GF-D8 (cell line): Measurements from ENCODE around the gene ACTR3C.
A peak's percentile ranks its signal among the peaks of the same experiment; 100 is the strongest.
"Not testable (repeated sequence)": the region's sequence is repeated elsewhere in the genome, so short reads cannot be mapped to it uniquely, and the experiment has no call there.

ENCODE experiments used
- DNase-seq: peaks from one replicate; lab custom pipeline; 2025; lab: John Stamatoyannopoulos, UW

Gene ACTR3C

DNA sequence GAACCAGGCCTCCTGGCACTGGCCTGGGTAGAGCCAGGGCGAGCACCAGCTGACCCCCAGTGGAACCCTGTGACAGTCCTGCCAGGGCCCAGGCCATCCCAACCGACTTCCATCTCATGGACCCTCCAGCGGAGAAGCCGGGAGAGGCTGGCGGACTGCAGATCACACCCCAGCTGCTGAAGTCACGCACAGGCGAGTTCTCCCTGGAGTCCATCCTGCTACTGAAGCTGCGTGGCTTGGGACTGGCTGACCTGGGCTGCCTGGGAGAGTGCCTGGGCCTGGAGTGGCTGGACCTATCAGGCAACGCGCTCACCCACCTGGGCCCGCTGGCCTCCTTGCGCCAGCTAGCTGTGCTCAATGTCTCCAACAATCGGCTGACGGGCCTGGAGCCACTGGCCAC, 13.4 kb upstream of the ACTR3C start:
- no peak for DNase-seq

DNA sequence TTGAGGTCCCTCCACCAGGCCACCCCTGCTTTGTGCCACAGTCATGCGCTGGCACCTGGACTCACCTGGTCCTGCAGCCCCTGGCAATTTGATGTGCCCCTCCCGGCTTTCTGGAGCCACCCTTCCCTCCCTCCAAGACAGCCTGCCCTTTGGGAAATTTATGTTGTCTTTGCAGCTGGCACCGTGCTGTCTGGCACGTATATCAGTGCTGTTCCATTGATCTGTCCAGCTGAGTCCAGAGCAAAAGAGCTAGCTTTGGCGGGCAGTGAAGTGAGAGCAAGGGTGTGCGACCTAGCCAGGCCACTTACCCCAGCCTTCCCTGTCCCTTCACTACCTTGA, 12.4 kb upstream of the ACTR3C start:
- no peak for DNase-seq

DNA sequence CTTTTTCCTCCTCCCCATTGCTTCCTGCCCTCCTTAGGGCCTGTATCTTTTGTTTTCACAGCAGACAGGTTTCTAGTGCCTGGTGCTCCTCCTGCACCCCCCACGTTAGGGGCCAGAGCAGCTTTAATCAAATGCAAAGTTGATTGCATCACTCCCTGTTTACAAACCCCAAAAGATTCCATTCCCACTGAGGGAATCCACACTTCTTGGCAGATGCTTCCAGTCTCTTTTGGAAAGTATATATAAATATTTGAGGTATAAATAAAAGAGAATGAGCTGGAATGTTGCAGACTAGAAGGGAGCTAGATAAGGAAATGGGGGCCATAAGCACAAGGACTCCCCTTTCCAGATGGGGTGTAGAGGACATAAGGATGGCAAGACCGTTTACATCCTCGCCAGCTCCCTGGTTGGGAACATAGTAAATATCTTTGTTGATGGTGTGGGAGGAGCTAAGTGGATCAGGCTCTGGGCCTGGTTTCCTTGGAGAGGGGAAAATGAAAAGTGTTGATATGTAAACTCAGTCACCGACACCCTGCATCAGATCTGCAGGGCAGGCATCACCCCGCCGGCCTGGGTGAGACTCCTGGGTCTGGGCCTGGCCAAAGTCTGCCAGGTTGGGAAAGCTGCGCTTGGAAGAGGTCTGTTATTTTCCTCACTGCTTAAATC, 11.9 kb upstream of the ACTR3C start:
- no peak for DNase-seq

DNA sequence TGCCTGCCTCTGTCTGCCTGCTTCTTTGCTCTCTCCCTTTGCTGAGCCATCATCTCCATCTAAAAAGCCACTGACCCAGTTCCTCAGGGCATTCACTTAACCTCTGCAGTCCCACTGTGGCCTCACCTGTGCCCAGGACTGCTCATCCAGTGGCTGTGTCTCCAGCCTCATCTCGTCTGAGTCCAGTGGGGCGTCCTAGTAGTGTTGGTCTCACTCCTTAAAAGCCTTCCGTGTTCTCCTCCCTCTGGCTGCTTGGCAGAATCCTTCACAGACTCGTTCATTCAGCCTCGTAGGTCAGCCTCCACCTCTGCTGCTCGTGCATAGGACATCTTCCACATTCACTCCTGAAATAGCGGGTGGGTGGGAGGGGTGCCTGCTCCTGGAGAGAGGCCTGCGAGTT, 10.8 kb upstream of the ACTR3C start:
- DNase-seq = no peak

DNA sequence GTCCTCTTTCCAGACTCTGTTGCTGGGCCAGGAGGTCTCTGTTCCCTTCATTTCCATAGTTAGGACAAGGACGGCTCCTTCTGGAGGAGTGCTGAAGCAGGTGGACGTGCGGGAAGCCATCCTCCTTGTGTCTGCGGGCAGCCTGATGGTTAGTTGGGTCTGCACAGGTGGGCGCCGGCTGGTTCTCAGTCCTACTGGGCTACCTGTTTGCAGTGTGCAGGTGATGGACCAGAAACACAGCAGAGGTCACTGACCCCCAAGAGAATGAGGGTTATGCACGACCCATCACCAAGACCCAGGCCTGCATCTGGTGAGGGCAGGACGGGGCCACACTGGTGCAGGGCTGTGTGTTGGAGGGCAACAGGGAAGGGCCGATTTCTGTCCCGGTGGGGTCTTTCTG, 10.3 kb upstream of the ACTR3C start:
- DNase-seq = no peak

DNA sequence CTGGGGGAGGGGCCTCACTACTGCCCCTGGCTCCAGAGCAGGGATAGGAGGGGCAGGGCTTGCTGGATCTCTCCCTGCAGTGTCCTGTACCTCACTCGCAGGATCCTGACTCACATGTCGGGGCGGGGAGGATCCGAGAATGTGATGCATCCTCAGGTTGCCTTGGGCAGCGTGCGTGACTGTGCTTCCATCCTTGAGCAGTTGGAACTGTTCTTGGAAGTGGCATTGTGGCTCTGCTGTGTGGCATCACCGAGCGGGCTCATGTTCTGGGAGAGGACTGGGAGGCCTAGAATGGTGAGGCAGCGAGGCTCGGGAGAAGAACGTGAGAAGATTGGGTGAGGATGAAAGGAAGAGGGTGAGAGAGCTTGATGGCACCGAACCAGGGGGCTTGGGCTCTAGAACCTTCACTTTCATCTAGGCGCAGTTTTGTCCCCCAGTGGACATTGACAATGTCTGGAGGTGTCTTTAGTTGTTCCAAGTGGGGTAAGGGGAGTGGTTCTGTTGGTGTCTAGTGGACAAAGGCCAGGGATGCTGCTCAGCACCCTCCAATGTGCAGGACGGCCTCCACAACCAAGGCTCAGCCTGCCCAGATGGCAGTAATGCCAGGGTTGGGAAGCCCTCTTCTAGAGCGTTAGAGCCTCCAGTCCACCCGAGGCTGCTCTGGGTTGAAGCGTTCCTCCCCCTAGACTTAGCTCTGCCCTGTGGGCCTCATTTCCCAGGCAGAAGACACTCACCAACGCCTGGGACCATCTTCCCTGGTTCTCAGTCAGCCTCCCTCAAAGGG, 9.7 kb upstream of the ACTR3C start:
- no peak for DNase-seq

DNA sequence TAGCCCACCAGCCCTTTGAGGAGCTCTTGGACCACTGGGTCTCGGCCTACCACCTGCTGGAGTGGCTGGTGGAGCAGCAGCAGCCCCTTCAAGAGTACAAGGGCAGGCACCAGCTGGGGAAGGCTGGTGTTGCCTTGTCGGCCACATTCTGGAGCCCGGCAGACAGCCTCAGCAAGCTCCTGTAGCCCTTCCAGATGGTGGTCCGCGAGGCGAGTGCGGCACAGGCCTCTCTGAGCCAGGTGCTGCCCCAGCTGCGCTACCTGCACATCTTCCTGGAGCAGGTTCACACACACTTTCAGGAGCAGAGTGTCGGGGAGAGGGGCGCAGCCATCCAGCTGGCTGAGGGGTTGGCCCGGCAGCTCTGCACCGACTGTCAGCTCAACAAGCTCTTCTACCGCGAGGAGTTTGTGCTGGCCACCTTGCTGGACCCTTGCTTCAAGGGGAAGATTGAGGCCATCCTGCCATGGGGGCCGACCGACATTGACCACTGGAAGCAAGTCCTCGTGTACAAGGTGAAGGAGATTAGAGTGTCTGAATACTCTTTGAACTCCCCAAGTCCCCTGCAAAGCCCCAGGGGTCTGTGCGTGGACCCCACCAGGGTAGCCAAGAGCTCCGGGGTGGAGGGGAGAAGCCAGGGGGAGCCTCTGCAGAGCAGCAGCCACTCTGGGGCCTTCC, 7.0 kb upstream of the ACTR3C start:
- no peak for DNase-seq

DNA sequence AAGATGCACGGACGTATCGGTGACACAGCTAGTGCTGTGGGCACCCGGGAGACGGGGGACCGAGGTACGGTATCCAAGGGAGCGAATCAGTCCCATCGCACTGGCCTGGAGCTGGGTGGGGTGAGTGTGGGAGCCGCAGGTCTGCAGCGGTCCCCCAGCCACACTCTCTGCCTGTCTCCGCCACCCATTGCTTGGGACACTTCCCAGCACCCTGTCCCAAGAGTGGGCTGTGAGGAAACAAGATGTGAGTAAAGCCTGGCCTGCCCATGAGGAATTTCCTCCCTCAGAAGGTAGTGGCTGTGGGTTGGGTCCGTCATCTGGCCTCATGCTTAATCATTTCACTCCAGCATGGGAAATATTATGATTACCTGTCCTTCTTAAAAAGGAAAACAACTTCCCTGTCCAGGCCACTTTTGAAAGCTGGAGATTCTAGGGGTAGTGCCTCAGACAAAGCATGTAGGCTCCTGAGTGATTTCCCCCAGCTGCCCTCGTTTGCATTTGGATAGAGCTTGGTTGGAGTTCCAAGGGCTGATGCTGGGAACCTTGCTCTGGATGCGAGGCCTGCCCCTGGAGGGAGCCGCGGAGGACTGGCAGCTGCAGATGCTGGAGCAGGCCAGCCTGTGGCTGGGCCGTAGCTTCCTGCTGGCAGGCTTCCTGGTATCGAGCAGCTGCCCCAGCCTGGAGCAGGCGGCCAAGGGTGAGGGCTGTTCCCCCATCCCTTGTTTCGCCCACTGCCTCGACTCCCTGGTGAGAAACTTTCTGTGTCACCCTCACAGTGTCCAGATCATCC, 6.2 kb upstream of the ACTR3C start:
- DNase-seq = no peak

DNA sequence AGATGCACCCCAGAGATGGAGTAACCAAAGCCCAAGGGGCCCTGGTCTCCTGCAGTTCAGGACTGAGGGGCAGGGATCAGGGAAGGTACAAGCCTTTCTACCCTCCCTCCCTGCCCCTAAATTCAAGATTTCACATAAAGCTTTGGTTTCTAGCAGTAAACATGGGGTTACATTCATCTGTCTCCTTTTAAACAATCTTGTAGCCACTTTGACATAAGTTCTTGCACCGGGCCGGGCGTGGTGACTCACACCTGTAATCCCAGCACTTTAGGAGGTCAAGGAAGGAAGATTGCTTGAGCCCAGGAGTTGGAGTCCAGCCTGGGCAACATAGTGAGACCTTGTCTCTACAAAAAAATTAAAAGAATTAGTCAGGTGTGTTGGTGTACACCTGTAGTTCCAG, 4.0 kb upstream of the ACTR3C start:
- DNase-seq = no peak

DNA sequence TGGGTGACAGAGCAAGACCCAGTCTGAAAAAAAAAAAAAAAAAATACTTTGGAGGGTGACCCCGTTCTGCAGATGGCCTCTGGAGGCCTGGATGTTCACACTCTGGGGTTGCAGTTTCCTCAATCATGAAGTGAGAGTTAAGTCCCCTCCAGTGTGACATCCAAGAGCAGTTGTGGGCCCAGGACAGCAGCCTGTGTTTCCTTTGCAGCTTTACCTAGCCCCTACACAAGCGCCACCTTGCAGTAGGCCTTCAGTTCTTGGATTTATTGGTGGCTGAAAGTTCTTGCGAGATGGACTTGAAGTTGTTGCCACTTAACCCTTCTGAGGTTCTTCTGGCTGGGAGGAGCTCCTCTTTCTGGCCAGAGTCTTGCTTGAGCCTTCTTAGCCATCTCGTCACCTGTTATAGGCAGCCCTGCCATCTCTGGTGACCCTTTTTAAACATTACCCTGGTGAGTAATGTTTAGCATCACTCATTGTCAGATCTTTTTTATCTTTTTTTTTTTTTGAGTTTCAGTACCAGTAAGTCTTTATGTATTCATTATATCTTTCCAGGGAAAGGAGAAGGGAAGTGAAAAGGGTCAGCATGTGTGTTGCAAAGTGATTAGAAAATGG, 3.4 kb upstream of the ACTR3C start:
- no peak for DNase-seq

DNA sequence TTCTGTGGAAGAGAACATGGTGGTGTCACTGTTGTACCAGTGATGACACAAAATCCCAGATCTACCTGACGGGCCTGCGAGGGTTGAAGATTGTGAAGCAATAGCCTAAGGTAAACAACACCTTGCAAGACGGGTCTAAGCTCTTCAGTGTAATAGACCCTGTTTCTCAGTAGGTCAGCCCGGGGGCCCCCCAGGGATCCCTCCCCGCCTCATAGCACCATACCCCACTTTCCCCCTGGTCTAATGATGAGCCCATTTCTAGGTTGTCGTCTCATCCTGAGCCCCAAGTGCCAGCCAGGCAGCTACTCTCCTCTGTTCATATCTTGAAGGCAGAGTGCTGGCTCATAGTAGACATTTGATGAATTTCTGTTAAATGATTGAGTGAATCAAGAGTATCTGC, 2.6 kb upstream of the ACTR3C start:
- no peak for DNase-seq

DNA sequence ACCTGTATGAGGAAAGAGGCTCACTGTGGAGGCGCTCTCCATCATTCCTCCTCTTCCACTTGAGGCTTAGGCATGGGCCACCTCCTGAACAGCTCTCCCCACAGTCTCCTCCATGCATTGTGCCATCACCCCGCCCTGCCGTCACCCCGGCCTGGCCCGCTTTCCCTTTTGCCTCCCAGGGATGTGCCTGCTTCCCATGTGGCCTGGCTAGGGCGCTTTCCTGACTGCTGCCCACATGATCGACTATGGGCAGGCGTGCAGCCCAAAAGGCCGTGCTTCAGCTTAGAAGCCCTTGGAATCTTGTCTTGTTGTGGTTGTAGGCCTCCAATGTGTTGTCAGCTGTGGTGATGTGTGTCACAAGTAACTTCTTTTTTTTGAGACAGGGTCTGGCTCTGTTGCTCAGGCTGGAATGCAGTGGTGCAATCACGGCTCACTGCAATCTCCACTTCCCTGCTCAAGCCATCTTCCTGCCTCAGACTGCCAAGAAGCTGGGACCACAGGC, 1.8 kb upstream of the ACTR3C start:
- peak; percentile 96 for DNase-seq

DNA sequence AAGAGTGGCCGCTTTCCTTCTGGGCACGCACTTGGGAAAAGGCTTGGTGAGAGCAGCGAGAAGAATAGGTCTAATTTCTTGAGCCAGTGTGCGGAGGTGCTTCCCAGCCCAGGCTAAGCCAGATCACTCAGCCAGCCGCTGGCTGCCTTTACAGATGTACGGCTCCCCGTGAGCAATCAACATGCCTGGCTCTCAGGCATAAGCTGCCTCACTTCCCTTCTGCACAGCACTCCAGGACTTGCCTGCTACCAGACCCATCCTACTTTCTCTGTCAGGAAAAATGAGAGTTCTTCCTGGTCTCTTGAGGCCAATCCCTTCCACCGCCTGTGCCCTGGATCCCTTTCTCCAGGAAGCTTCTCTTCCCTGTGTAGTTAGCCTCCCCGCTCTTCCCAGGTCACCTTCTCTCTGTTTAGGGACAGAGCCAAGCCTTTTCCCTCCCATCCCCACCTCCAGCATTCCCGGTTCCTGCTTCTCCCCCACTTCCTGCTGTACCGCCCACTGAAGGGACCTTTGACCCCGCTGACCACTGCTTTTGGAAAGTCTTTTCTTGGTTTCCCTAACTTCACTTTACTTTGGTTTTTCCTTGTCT, 1.1 kb upstream of the ACTR3C start:
- DNase-seq = peak; percentile 20

DNA sequence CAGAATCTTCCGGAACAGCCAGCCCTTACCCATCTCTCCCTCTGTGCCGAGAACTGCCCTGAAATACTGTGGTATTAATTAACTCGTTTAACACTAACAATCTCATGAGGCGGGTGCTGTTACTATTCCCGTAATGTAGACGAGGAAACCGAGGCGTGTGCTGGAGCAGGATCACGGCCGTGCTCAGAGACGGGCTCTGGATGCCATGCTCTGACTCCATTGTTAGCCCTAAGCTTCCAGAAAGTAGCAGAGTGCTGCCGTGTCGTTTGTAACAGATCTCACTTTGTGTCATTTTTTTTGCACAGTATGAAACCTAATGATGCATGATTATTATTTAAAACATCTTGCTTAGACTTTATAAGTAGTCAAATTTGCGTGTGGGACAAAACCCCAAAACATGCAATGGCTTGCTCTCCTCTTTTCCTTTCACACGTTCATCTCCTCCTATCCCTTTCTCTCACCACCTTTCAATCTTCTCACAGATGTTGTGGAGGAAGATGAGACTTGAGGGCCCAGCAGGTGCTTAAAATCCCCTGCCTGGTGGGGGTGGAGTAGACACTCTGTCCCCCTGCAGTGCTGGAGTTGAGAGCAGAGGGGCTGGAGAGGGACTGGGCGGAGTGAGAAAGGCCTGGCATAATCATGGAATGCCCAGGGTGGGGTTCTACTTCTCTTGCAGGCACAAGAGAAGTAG, 482 bp upstream of the ACTR3C start:
- DNase-seq = peak; percentile 38

DNA sequence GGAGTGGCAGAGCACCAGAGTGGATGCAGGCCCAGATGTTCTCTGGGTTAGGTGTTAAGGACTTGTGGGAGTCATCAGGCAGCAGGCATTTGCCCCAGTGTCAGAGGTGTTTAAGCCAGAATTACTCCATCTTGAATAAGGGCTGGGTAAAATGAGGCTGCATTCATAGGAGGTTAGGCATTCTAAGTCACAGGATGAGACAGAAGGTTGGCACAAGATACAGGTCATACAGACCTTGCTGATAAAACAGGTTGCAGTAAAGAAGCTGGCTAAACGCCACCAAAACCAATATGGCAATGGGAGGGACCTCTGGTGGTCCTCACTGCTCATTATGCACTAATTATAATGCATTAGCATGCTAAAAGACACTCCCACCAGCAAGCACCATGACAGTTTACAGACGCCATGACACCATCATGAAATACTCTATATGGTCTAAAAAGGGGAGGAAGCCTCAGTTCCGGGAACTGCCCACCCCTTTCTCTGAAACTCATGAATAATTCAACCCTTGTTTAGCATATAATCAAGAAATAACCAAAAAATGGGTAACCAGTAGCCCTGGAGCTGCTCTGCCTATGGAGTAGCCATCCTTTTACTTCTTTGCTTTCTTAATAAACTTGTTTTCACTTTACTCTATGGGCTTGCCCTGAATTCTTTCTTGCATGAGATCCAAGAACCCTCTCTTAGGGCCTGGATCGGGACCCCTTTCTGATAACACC, 1.1 kb downstream of the ACTR3C start:
- peak; percentile 83 for DNase-seq

DNA sequence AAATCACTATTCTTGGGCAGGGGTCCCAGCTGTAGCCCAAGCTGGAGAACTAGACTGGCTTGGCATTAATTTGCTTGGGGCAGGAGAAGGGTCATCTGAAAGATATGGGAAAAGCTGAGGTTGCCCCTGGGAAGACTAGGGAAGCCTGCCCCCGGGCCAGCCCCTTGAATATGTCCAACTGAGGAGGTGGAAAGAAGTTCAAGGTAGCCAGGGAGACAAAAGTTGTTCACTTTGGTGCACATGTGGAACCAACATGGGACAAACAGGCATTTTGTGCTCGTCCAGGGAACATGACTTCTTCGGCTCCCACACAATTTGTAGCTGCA, 1.6 kb downstream of the ACTR3C start:
- DNase-seq = no peak

DNA sequence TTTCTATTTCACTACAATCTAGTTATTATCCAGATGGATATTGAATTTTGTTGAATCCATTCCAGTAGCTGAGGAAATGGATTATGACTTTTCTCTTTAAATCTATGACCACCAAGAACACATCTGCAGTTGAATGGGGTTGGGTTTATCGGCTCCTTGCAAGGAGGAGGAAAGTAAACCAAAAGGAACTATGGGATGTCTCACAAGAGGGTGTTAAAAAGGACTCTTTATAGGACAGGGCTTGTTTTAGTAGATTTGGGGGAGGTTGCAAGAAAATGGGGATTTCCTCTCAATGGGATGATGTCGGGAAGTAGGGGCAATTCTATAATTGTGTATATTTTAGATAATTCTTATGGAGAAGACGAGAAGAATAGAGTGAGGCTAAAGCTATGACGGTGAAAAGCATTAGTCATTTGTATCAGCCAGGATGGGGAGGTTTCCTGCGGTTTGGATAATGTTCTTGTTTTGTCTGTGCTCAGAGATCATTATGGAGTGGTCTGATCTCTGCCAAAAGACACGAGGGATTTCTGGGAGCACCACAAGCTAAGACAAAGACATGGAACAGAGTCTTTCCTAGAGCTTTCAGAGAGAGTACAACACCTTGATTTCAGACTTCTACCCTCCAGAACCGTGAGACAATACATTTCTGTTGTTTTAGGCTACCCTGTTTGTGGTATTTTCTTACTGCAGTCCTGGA, 5.4 kb downstream of the ACTR3C start:
- no peak for DNase-seq

DNA sequence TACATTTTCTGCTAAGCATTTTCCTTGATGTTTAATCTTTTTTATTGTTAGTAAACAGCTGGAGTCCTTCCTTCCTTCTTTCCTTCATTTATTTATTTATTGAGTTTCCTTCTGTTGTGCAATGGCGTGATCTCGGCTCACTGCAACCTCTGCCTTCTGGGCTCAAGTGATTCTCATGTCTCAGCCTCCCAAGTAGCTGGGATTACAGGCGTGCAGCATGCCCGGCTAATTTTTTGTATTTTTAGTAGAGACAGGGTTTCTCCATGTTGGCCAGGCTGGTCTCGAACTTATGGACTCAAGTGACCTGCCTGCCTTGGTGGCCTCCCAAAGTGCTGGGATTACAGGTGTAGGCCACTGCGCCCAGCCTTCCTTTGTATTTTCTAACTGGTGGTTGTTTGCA, 6.4 kb downstream of the ACTR3C start:
- DNase-seq = not testable (repeated sequence)

DNA sequence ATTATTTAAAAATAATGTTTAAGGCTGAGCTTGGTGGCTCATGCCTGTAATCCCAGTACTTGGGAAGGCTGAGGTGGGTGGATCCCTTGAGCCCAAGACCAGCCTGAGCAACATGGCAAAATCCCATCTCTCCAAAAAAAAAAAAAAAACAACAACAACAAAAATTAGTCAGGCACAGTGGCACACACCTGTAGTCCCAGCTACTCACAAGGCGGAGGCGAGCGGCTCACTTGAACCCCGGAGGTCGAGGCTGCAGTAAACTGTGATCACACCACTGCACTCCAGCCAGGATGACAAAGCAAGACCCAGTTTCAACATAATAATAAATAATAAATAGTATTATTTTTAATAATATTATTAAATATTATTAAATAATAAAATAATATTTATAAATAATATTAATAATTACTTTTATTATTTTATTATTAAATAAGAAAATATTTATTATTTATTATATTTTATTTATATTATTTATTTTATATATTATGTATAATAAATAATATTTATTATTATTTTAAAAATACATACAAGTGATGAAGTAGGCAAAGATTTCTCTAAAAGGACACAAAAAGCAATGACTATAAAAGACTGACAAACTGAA, 8.6 kb downstream of the ACTR3C start:
- DNase-seq = no peak
